Stimulated activated CD4-positive, alpha-beta T cell treated with anti-CD3 and anti-CD28 coated beads, Interleukin-2, amount 100 ng/mL, for 4 hours (primary cell): ENCODE measurements around the gene C12orf43.

Experiments
- DNase-seq: peaks from one replicate; pipeline ENCODE4 v3.0.0-alpha.2; 2020; ENCODE audit warnings: low read depth

C12orf43 gene

DNA sequence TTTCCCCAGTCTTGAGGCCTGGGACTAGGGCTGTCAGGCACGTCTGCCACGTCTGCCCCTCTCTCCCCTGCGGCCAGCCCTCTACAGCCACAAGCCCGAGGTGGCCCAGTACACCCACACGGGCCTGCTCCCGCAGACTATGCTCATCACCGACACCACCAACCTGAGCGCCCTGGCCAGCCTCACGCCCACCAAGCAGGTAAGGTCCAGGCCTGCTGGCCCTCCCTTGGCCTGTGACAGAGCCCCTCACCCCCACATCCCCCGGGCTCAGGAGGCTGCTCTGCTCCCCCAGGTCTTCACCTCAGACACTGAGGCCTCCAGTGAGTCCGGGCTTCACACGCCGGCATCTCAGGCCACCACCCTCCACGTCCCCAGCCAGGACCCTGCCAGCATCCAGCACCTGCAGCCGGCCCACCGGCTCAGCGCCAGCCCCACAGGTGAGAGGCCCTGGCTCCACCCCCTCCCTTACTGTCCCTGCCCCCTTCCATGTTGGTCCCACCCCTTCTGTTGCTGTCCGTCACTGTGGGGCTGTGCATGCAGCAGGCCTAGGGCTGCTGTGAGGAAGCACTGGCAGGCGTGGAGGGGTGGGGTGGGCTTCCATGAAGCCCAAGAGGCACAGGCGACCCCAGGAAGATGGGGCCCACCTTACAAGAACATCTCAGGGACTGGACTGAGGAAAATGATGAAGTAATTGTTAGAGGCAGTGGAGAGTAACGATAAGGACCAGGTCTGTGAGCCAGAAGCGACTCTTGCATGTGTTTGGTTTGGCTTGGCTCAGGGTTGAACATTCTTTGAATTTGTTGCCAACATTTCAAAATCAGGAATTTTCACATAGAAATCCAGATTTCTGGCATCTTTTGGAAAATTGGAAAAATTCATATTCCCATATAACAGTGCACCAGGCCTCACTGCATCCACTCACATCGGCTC is 16.8 kb downstream of the C12orf43 start:
- no peak for DNase-seq

DNA sequence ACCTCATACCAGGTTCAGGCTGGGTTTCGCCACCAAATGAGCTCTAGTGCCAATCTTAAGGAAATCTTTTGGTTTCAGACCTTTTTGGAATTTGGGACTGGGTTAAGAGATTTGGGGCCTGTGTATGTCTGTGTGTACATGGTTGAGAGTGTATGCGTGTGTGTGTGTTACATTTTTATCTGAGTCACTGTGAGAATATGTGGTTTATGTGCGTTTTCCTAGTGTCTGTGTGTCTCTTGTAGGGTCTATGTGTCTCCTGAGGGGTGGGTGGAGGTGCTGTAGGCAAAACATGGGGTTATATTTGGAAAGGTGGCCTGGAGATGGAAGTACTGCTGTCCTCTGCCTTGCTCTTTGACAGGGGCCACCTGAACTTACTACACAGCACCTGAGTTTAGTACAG is 17.9 kb downstream of the C12orf43 start:
- DNase-seq, result no peak

DNA sequence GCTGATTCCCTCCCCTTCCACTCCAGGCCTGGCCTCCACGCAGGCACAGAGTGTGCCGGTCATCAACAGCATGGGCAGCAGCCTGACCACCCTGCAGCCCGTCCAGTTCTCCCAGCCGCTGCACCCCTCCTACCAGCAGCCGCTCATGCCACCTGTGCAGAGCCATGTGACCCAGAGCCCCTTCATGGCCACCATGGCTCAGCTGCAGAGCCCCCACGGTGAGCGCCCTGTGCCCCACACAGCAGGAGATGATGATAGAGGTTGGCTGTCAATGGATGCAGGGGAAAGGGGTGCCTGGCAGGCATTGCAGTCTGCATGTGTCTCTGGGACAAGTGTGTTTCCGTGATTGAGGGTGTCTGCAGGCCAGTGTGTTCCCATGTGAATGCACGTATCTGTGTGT is 18.8 kb downstream of the C12orf43 start:
- DNase-seq, result no peak

DNA sequence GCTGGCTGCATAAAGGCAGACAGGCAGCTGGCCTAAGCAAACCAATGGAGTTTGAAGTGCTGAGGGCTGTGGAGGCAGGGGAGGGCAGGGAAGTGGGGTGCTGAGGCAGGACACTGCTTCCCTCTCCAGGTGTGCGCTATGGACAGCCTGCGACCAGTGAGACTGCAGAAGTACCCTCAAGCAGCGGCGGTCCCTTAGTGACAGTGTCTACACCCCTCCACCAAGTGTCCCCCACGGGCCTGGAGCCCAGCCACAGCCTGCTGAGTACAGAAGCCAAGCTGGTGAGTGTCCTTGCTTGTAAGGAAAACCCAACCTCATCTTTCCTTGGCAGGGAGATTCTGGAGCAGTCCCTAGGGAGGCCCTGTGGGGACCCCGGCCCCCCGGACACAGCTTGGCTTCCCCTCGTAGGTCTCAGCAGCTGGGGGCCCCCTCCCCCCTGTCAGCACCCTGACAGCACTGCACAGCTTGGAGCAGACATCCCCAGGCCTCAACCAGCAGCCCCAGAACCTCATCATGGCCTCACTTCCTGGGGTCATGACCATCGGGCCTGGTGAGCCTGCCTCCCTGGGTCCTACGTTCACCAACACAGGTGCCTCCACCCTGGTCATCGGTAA is 20.0 kb downstream of the C12orf43 start:
- DNase-seq, result no peak

DNA sequence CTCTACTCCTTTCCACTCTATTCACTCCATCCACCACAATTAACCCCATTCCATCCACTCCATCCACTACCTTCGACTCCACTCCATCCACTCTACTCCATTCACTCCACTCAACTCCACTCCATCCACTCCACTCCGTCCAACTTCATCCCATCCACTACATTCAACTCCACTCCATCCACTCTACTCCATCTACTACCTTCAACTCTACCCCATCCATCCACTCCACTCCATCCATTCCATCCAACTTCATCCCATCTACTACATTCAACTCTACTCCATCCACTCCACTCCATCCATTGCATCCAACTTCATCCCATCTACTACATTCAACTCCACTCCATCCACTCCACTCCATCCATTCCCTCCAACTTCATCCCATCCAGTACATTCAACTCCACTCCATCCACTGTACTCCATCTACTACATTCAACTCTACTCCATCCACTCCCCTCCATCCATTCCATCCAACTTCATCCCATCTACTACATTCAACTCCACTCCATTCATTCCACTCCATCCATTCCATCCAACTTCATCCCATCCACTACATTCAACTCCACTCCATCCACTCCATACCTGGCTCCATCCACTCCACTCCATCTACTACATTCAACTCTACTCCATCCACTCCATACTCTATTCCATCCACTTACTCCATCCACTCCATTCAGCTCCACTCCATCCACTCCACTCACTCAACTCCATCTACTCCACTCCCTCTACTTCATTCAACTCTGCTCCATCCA is 21.5 kb downstream of the C12orf43 start:
- DNase-seq, result no peak

DNA sequence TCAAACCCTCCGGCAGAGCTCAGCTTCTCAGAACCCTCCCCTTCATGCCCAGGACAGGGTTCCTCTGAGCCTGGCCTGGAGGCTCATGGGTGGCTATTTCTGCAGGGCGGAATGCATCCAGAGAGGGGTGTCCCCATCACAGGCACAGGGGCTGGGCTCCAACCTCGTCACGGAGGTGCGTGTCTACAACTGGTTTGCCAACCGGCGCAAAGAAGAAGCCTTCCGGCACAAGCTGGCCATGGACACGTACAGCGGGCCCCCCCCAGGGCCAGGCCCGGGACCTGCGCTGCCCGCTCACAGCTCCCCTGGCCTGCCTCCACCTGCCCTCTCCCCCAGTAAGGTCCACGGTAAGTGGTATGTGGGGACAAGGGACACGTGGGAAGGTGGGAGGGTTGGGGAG is 22.2 kb downstream of the C12orf43 start:
- DNase-seq, result no peak

DNA sequence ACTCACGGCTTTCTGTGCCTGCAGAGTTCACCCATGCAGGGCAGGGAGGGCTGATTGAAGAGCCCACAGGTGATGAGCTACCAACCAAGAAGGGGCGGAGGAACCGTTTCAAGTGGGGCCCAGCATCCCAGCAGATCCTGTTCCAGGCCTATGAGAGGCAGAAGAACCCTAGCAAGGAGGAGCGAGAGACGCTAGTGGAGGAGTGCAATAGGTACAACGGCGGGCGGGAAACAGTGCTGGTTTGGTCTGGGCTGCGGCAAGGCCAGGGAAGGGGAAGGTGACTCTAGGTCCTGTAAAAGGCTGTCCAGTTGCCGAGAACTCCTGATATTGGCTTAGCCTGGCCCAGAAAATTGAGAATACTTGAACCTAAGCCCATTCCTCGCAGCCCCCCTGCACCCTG is 22.8 kb downstream of the C12orf43 start:
- no peak for DNase-seq

DNA sequence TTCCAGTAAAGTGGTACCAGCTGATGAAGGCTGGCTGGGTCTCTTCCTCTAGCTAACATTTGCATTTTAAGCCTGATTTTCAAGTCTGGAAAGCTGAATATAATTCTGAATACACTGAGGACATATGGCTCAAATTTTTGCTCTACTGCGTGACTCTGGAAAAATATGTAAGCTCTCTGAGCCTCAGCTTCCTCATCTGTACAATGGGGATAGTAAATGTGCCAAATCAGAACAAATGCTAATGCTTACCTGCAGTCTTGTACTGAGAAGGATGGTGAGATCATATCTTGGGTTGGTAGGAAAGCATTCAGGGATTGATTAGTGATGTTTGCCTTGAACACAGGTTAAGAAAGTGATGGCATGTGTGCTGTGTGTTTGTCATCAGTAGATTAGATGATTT is 23.3 kb downstream of the C12orf43 start:
- no peak for DNase-seq

DNA sequence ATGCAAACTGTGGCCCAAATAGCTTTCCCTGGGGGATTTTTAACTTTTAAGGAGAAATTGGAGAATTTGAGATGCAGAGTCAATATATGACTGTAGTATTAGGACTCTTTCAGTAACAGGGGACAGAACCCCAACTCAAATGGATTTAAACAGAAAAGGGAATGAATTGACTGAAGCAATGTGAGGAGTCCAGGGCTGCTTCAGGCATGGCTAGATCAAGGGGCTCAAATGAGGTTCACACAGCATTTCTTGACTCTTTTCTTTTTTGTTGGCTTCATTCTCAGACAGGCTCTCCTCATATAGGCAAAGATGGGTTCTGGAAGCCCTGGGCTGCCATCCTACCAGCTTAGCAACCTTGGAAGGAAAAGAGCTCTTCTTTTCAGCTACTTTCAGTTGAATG is 24.3 kb downstream of the C12orf43 start:
- DNase-seq, result no peak

DNA sequence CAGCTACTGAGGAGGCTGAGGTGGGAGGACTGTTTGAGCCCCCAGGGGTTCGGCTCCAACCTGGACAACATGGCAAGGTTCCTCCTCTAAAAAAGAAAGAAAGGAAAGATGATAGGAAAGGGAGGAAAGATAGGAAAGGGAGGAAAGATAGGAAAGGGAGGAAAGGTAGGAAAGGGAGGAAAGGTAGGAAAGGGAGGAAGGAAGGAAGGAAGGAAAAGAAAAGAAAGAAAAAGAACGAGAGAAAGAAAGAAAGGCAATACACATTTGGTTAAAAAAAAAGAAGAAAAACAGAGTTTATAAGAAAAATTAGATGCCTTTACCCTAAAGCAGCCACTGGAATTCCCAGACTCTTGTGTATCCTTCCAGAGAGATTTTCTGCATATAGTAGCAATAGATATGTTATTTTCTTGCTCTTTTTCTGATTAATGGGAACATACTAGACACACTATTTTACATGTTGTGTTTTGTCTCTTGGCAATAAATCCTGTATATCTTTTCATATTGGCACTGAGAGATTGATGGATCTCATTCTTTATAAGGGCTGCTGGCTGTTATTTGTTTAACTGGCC is 25.7 kb downstream of the C12orf43 start:
- no peak for DNase-seq

DNA sequence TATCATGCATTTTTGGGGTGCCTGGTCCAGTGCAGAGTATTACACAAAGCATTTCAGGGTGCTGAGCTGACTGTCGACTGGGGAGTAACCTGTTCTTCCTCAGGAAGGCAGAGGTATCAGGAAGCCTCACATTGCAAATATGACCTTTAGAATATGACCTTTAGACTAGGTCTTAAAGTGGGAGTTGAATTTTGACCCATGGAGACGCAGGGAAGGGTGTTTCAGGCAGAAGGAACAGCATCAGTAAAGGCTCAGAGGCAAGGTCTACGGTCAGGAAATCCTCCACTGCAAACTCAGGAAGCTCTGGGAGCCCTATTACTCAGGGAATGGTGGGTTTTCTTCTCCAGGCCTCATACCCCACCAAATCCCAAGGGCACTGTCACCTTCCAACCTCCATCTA is 26.6 kb downstream of the C12orf43 start:
- DNase-seq, result no peak

DNA sequence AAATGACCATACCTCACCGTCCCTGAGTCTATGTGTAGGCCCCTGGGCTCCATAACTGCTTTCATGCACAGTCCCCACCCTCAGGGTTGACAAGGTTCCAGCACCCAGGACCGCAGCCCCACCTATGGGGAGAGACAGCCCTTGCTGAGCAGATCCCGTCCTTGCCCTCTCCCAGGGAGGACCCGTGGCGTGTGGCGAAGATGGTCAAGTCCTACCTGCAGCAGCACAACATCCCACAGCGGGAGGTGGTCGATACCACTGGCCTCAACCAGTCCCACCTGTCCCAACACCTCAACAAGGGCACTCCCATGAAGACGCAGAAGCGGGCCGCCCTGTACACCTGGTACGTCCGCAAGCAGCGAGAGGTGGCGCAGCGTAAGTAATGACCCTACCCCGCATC is 27.6 kb downstream of the C12orf43 start:
- no peak for DNase-seq

DNA sequence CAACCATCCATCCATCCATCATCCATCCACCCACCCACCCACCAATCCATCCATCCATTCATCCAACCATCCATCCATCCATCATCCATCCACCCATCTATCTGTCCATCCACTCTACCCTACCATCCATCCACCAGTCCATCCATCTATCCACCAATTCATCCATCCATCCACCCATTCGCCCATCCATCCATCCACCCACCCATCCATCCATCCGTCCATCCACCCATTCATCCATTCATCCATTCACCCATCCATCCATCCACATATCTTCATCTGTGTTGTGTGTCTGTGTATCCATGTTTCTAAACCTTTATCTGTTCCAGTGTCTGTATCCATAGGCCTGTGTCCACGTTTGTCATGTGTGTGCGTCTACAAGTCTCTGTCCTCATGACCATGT is 28.1 kb downstream of the C12orf43 start:
- no peak for DNase-seq

DNA sequence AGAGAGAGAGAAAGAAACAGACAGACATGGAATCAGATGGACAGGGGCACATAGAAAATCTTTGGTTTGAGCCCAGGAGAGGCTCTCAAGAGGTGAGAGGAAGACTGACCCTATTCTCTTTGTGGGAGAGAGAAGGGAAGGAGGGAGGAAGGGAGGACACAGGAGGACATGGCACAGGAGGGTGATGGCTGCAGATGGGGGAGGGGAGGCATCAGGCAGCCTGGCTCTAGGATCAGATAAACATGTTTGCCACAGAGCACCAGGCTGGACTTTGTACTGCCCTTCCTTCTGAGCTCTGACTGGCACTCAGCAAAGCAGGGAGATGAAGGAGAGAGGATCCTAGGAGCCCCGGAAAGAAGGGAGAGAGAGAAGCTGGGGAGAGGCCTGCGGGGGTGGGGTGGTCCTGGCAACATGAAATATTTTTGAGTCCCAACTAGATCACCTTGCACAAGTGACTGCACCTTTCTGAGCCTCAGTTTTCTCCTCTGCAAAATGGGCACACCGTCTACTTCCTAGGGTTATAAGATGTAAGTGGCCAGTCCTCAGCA is 31.9 kb downstream of the C12orf43 start:
- no peak for DNase-seq

DNA sequence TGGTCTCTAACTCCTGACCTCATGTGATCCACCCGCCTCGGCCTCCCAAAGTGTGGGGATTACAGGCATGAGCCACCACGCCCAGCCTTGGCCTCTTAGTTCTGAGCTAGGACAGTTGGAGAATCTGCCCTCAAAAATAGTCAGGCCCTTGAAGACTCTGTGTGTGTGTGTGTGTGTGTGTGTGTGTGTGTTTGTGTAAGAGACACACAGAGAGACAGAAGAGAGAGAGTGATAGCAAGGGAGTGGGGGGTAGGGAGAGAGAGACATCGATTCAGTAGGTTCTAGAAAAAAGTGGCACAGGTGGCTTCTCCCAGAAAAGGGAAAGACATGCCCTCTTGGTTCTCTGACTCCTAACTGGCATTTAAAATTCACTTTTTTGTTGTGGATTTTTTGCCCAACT is 32.5 kb downstream of the C12orf43 start:
- DNase-seq, result no peak

DNA sequence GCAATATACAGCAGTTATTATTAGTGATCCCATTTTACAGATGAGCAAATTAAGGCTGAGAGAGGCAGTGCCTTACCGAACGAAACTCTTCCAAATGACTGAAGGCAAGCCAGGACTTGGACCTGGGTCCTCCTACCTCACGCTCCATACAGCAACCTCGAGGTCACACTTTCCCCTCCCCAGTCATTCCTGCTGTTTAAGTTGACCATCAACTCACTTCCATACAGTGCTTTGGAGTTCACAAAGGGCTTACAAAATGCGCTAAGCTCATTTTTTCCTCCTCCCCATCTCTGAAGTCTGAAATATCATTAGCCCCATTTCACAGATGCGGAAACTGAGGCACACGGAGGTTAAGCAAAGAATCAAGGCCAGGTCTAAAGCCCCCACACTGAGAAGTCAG is 33.6 kb downstream of the C12orf43 start:
- DNase-seq, result no peak

DNA sequence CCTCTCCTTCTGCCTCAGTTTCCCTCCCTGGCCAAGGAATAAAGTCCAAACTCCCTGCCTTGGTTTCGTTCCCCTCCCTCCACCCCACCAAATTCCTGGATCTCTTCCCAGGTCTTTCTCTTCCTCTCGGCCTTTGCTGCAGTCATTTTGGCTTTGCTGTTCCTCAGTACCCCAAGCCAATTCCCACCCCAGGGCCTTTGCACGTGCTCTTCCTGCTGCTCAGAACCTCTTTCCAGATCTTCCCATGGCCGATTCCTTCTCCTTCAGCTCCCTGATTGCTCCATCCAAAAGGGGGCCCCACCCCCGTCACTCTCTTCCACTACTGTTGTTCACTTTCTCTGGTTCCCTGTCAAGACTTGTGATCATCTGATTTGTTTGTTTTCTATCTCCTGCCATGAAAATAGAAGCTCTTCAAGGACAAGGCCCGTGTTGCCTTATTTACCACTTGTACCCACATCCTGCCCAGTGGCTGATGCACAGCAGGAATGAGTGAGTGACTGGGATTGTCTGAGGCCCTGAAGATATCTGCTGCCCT is 34.8 kb downstream of the C12orf43 start:
- no peak for DNase-seq

DNA sequence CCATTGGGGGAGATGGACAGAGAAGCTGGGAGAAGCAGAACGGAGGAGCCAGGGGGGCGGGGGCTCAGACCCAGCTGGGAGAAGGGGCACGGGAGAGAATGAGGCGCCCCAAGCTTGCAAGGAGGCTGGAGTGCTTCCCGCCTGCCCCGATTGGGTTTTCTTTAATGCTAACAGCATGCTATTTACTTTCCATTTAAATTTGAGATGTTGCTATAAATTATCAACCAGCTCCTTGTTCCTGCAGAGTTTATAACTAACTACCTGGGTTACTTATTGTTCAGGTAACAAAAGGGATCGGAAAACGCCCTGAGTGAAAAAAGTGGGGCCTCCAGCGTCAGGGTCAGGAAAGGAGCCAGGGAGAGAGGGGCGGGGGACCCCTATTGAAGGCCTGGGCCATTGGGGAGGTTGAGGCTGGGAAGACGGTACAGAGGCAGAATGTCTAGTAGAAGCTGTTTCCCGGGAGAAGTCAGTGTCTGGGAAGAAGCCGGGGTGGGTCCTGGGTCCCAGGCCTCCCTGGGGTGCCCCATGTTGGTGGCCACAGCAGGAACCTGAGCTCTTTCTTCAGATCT is 35.4 kb downstream of the C12orf43 start:
- no peak for DNase-seq

DNA sequence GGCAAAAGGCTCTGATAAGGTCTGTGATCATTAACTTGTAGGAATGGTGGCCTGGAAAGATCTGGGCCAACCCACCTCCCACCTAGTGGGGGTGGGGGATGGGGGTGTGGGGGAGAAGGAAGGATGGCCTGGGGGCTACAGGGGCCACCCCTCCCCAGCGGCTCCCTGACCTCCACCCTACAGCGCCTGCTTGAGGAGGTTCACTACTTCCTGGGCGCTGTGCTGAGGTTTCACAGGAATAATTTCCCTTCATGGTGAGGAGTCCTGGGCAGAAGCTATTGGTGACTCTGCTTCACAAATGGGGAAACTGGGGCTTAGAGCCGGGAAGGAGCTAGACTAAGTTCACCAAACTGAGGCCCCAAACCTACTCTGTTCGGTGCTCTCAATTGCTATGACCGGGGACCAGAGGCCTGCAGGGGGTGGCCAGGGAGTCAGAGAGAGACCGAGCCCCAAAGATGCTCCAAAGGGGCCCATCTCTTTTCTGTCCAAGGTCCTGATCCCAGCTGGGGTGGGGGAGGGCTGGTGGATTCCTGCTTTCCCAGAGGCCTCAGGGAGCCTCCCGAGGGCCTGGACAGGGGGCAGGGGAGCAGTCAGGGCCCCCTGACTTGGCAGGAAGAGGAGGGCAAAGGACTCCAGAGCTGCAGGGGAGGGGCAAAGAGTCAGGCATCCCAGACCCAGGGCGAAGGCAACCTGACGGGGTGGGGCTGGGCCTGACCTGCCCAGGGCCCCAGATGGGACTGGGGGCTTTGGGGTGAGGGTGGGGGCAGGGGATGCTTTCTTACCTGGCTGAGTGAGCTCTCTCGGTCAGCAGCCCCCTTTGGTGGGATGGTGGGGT is 36.2 kb downstream of the C12orf43 start:
- DNase-seq, result no peak

DNA sequence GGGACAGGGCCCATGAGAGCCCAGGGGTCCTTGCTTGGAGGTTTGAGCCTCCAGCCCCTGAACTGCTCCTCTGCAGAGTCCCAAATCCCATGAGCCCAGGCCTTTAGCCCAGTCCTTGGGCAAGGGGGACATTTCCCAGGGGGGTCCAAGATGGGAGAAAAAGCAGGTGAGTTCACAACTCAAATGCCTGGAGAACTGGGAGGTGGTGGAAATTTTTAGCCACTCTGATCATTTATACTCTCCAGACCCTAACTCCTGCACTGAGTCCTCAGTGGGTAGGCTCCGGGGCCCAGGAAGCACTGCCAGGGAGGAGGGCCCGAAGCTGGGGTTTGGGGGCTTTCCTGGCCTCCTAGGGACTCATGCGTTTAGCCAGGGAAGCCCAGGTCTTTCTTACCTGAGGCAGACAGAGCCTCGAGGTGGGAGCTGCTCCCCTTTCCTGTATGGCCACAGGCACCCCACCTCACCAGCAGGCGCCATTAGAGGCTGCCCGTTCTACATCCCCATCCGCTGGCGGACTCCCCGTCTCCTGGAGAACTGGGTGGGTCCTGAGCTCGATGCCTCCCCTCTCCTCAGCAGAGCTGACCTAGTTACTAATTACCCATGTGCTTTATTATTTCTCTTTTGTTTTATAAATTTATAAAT is 36.9 kb downstream of the C12orf43 start:
- DNase-seq, result no peak
